ENCODE measurements around the gene RGCC. TPM values are rescaled to one million over a fixed set of nuclear protein-coding genes. Genes with fewer than 3 reads are reported as not detected.

The RGCC gene
- total RNA-seq, 1 experiment from 2014 or later = not detected

DNA sequence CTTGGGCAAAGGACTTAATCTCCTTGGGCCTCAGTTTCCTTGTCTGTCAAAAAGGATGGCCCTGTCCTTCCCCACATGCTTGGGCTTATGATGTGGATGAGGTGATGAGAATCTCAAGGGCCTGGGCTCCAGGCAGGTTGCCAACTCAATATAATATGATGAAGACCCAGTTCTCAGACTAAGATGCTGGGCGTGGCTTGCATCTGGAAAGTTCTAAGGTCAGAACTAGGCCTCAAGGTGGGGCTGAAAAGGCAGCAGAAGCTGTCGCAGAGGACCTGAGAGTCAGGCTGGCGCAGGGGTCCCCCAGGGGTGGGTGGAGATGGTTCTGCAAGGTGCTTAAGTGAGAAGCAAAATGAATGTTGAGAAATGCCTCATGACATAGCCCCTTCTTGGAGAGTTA lies 58.8 kb downstream of the RGCC start:
- no peak overlapping the region for H2BK5ac ChIP-seq (ENCODE audit: insufficient read length, low read length)
- H3T11ph ChIP-seq (ENCODE audit: low read length) = no peak overlapping the region
- Mint-ChIP-seq H3K27me3 (ENCODE audit: low read depth) (peaks cover 5% of the 10 kb centered on the region), H3K9me3 (peaks cover 0 to 2% of the 10 kb centered on the region in 2 experiments; a peak in 2 of 5 replicates), H3K27ac (no peak overlapping the region), H3K36me3 (ENCODE audit: insufficient read depth in 1 of 3, low read depth in 3 of 3) (peaks cover 0 to 4% (median 0%) of the 10 kb centered on the region in 3 experiments; a peak in 1 of 7 replicates), H3K4me1 (peaks cover 4 to 10% of the 10 kb centered on the region in 2 experiments), H3K4me3 (no peak overlapping the region)
- no peak overlapping the region for H3K4me2 ChIP-seq (ENCODE audit: insufficient read depth, insufficient read length, low read length)
- H3K9me3 ChIP-seq (ENCODE audit: control insufficient read depth, low read depth, low read length) = no peaks in the 10 kb centered on the region
- no peak overlapping the region for H2AK5ac ChIP-seq (ENCODE audit: insufficient read length, low read length)
- H4K8ac ChIP-seq (replicated peaks; ENCODE audit: insufficient read length, low read depth, low read length) = no peak overlapping the region
- H2BK12ac ChIP-seq (ENCODE audit: insufficient read length, low read depth, low read length) = no peak overlapping the region
- no peak overlapping the region for H3K4ac ChIP-seq (ENCODE audit: low read depth, low read length)
- no peak overlapping the region for H2BK15ac ChIP-seq (ENCODE audit: low read depth, low read length)
- H3K14ac ChIP-seq (ENCODE audit: insufficient read depth, low read length) = no peak overlapping the region
- no peaks in the 10 kb centered on the region for H3K79me2 ChIP-seq (ENCODE audit: insufficient read depth, low read length)
- H2BK20ac ChIP-seq (ENCODE audit: low read depth, low read length, poor library complexity, severe bottlenecking) = no peak overlapping the region
- H3K23me2 ChIP-seq (ENCODE audit: insufficient read length, low read depth, low read length, poor library complexity, severe bottlenecking) = no peaks in the 10 kb centered on the region
- H3K4me1 ChIP-seq (ENCODE audit: insufficient read depth, low read length) = no peaks in the 10 kb centered on the region
- H3K23ac ChIP-seq (ENCODE audit: insufficient read length, low read depth, low read length) = no peak overlapping the region
- no peaks in the 10 kb centered on the region for H4K20me1 ChIP-seq (ENCODE audit: control insufficient read depth, insufficient read depth, insufficient read length)
- no peak for DNase-seq
- H3K56ac ChIP-seq (ENCODE audit: insufficient read length, low read depth, low read length) = no peak overlapping the region
- no peaks in the 10 kb centered on the region for H3K79me1 ChIP-seq (ENCODE audit: insufficient read depth, low read depth, low read length, poor library complexity, severe bottlenecking)
- TF ChIP-seq, protein P1, sequence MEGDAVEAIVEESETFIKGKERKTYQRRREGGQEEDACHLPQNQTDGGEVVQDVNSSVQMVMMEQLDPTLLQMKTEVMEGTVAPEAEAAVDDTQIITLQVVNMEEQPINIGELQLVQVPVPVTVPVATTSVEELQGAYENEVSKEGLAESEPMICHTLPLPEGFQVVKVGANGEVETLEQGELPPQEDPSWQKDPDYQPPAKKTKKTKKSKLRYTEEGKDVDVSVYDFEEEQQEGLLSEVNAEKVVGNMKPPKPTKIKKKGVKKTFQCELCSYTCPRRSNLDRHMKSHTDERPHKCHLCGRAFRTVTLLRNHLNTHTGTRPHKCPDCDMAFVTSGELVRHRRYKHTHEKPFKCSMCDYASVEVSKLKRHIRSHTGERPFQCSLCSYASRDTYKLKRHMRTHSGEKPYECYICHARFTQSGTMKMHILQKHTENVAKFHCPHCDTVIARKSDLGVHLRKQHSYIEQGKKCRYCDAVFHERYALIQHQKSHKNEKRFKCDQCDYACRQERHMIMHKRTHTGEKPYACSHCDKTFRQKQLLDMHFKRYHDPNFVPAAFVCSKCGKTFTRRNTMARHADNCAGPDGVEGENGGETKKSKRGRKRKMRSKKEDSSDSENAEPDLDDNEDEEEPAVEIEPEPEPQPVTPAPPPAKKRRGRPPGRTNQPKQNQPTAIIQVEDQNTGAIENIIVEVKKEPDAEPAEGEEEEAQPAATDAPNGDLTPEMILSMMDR (conservative IDR thresholded peaks at IDR 0.05) = no peak
- H4K91ac ChIP-seq (ENCODE audit: insufficient read length, low read depth, low read length) = no peak overlapping the region
- no peak overlapping the region for H3K18ac ChIP-seq (ENCODE audit: insufficient read length, low read depth, low read length)
- no peak overlapping the region for H3K27ac ChIP-seq (ENCODE audit: insufficient read length, low read depth, low read length)
- no CpG with 5 or more reads among the region's 3 CpGs for WGBS (ENCODE audit: extremely low coverage, insufficient read length, low lambda C conversion rate)
- no peaks in the 10 kb centered on the region for H3K27me3 ChIP-seq (ENCODE audit: insufficient read depth, low read length)
- no peak overlapping the region for H3K9ac ChIP-seq (ENCODE audit: extremely low read depth, insufficient read length, low read length)
- H2BK120ac ChIP-seq (ENCODE audit: low read depth, low read length, poor library complexity, severe bottlenecking) = no peak overlapping the region
- no peak overlapping the region for H4K5ac ChIP-seq (ENCODE audit: insufficient read length, low read depth, low read length)
- H2AFZ ChIP-seq (ENCODE audit: low read length) = no peak overlapping the region

Data from H9 (cell line).